HL-60 (cell line): ENCODE data around the gene CBX4.

Source experiments
- DNase-seq, 2 experiments: peaks; one replicate each; pipeline ENCODE4 v3.0.0-alpha.2; 2010 to 2020; ENCODE audit warnings: low read depth in 1 of 2, low spot score in 1 of 2
- H3K27ac ChIP-seq: fragments of 250-450 bp; sonication (Bioruptor Pico); replicated peaks from 2 replicates; pipeline ENCODE4 v1.5.1; 2020; ENCODE audit warnings: mild to moderate bottlenecking, moderate library complexity
- H3K27me3 ChIP-seq: fragments of 250-450 bp; sonication (Bioruptor Pico); 2 replicates; pipeline ENCODE4 v1.5.1; 2021; ENCODE audit warnings: mild to moderate bottlenecking, moderate library complexity; ENCODE audit not compliant: insufficient read depth, poor library complexity, severe bottlenecking
- H3K4me3 ChIP-seq: replicated peaks from 2 replicates; pipeline ENCODE4 v1.5.1; 2011; ENCODE audit warnings: mild to moderate bottlenecking, control low read depth, low read length; ENCODE audit not compliant: insufficient read depth
- GABPA ChIP-seq: IDR thresholded peaks from 2 replicates; pipeline ENCODE4 v1.6.1; 2012; ENCODE audit warnings: low read depth
- POLR2AphosphoS5 ChIP-seq: IDR thresholded peaks from 2 replicates; pipeline ENCODE4 v1.6.1; 2012; ENCODE audit warnings: low read depth
- SPI1 ChIP-seq: IDR thresholded peaks from 2 replicates; pipeline ENCODE4 v1.6.1; 2012; ENCODE audit warnings: low read depth, mild to moderate bottlenecking, borderline replicate concordance
- TF ChIP-seq, protein P1 (sequence below): IDR thresholded peaks from 2 replicates; pipeline ENCODE4 v1.6.1; 2012; ENCODE audit warnings: low read depth; ENCODE audit not compliant: insufficient replicate concordance
- TF ChIP-seq, protein P2 (sequence below): IDR thresholded peaks from one replicate; pipeline ENCODE4 v1.5.1; 2011; ENCODE audit warnings: low read length, control low read depth, inconsistent platforms; ENCODE audit not compliant: insufficient read depth

The CBX4 gene

DNA sequence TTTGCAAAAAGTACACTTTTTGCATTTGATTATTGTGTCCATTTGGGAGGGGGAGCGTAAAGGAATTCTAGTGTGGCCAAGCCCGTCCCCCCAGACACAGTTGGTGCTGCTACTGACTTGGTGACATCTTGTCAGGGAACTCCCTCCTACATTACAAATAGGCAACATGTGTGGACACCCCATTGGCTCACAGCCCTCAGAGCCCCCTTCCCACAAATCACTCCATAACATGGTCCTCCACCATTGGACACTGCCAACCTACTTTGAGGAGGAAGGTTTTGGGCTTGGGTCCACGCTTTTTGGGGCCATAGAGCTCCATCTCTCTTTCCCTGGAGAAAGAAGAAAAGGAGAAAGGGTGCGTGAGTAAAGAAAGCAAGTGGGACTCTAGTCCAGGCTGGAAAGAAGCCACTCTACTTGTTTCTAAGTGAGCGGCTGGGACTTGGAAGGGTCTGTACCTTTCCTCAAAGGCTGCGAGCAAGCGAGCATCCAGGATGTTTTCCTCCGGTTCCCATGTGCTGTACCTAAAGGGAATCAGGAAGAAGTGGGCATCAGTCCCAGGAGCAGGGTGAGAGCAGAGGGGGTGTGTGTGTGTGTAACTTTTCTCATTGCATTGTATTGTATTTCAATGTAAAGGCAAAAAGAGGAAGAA is 43.3 kb downstream of the CBX4 start:
- Histone ChIP-seq H3K27me3 (peaks cover 54% of the 10 kb centered on the region), H3K4me3 (peak overlapping the region; percentile 85), H3K27ac (peak overlapping the region; percentile 86)
- TF ChIP-seq, protein P1, sequence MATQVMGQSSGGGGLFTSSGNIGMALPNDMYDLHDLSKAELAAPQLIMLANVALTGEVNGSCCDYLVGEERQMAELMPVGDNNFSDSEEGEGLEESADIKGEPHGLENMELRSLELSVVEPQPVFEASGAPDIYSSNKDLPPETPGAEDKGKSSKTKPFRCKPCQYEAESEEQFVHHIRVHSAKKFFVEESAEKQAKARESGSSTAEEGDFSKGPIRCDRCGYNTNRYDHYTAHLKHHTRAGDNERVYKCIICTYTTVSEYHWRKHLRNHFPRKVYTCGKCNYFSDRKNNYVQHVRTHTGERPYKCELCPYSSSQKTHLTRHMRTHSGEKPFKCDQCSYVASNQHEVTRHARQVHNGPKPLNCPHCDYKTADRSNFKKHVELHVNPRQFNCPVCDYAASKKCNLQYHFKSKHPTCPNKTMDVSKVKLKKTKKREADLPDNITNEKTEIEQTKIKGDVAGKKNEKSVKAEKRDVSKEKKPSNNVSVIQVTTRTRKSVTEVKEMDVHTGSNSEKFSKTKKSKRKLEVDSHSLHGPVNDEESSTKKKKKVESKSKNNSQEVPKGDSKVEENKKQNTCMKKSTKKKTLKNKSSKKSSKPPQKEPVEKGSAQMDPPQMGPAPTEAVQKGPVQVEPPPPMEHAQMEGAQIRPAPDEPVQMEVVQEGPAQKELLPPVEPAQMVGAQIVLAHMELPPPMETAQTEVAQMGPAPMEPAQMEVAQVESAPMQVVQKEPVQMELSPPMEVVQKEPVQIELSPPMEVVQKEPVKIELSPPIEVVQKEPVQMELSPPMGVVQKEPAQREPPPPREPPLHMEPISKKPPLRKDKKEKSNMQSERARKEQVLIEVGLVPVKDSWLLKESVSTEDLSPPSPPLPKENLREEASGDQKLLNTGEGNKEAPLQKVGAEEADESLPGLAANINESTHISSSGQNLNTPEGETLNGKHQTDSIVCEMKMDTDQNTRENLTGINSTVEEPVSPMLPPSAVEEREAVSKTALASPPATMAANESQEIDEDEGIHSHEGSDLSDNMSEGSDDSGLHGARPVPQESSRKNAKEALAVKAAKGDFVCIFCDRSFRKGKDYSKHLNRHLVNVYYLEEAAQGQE: no peak
- TF ChIP-seq GABPA (no peak), SPI1 (no peak), POLR2AphosphoS5 (no peak)
- TF ChIP-seq, protein P2, sequence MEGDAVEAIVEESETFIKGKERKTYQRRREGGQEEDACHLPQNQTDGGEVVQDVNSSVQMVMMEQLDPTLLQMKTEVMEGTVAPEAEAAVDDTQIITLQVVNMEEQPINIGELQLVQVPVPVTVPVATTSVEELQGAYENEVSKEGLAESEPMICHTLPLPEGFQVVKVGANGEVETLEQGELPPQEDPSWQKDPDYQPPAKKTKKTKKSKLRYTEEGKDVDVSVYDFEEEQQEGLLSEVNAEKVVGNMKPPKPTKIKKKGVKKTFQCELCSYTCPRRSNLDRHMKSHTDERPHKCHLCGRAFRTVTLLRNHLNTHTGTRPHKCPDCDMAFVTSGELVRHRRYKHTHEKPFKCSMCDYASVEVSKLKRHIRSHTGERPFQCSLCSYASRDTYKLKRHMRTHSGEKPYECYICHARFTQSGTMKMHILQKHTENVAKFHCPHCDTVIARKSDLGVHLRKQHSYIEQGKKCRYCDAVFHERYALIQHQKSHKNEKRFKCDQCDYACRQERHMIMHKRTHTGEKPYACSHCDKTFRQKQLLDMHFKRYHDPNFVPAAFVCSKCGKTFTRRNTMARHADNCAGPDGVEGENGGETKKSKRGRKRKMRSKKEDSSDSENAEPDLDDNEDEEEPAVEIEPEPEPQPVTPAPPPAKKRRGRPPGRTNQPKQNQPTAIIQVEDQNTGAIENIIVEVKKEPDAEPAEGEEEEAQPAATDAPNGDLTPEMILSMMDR: no peak
- peak in 1 of 2 experiments; percentile 44 for DNase-seq

DNA sequence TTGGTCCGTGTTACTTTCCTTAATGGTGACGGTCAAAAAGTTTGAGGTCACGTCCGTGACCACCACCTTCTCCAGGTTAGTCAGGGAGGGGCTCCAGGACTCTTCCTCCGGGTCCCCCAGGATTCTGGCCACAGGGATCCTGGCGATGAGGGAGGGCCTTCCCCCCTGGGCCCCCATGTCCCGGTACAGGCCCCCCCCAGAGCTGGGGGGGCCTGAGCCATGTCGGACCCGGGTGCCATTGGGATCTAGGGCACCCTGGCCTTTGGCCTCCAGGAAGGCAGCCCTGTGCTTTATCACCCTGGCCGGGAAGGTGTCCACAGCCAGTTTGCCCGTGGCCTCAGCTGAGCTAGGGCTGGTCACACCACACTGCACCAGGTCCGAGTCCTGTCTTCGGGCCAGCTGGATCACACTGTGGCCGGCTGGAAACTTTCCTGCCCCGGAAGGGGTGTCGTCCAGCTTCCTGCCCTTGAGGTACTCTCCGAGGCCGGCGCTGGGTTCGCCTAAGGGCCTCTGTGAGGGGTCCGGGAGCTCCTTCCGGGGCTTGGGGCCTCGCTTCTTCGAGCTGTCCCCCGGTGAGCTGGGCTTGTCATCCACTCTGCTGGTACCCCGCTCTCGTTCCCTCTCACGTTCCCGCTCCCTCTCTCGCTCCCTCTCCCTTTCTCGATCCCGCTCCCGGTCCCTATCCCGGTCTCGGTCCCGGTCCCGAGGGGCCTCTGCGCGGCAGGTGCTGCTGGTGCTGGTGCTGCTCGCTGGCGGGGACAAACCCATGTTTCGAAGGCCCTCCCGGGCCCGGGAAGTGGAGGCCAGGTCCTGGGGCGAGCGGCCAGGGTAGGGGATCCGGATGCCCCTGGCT is 44.4 kb downstream of the CBX4 start:
- Histone ChIP-seq H3K27me3 (peaks cover 54% of the 10 kb centered on the region), H3K4me3 (no peak overlapping the region)
- DNase-seq: no peak

DNA sequence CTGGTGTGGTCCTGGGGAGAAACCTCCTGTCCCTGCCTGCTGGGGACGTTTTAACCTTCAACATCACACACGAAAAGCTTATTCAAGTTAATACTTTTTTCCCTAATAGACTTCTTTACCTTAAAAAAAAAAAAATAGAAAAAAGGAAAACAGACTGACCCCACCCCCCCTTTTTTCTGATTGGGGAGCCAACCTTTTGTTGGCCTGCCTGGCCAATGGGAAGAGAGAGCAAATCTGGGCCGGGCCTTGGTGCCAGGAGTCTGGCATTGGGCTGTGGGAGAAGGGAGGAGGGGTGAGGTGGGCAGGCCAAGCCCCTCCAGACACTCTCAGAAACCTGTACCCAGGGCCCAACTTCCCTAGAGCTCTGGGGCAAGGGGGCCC is 45.3 kb downstream of the CBX4 start:
- DNase-seq: no peak
- Histone ChIP-seq H3K27ac (no peak overlapping the region), H3K4me3 (no peak overlapping the region), H3K27me3 (peaks cover 54% of the 10 kb centered on the region)
- TF ChIP-seq, protein P1: no peak
- TF ChIP-seq POLR2AphosphoS5 (no peak), GABPA (no peak), SPI1 (no peak)
- TF ChIP-seq, protein P2: no peak

More for the DNA sequence above, 44.4 kb downstream of the CBX4 start:
- no peak for TF ChIP-seq SPI1
- H3K27ac ChIP-seq: no peak overlapping the region
